NB4 (cell line): ENCODE measurements around the gene RFX2.

Experiments used
- CTCF ChIP-seq: IDR thresholded peaks from one replicate; pipeline ENCODE4 v1.5.1; 2012; ENCODE audit warnings: low read depth, low read length
- MAX ChIP-seq: IDR thresholded peaks from 2 replicates; pipeline ENCODE4 v1.6.1; 2011; ENCODE audit warnings: low read depth, low read length
- POLR2A ChIP-seq: IDR thresholded peaks from 2 replicates; pipeline ENCODE4 v1.6.1; 2011; ENCODE audit warnings: mild to moderate bottlenecking; ENCODE audit not compliant: insufficient read length; ENCODE audit errors: extremely low read depth

DNA sequence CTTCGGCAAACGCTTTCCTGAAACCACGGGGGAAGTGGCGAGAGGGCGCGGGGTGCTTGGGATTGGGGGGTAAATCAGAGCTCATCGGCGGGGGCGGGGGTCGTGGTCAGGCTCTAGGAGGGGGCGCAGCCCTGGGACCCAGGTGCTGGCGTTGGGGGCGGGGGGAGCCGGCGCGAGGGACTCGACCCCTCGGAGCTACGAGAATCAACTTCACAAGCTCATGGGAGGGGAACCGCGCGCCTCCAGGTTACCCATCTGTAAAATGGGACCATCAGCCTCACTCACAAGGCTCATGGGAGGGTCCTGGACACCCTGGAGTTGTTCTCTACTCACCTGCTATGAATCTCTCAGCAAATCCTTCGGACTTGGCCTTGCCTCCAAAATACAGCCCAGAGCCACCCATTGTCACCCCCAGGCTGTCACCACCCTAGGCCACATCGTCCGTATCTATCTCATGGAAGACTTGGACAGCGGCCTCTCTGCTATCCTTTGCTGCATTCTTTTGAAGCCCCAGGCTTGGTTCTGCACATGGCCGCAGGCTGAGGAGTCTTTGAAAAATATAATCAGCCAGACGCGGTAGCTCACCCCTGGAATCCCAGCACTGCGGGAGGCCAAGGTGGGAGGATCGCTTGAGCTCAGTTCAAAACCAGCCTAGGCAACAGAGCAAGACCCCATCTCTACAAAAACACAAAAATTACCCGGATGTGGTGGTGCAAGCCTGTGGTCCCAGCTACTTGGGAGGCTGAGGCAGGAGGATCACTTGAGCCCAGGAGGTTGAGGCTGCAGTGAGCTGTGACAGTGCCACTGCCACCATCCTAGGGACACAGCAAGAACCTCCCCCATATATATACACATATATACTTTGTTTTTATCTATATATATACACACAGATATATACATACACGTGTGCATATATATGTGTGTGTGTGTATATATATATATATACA, 131.4 kb downstream of the RFX2 start:
- TF ChIP-seq POLR2A (no peak), CTCF (no peak), MAX (no peak)
